Loucy (cell line): ENCODE results near the gene SDK1.

Source experiments
- CTCF ChIP-seq: fragments of 200-600 bp; sonication (generic); conservative IDR thresholded peaks from 2 replicates; pipeline ENCODE4 v1.5.1; 2014; ENCODE audit warnings: mild to moderate bottlenecking, antibody characterized with exemption, low read length
- EZH2phosphoT487 ChIP-seq: fragments of 200-600 bp; IDR thresholded peaks from 2 replicates; pipeline ENCODE4 v1.6.1; 2018; ENCODE audit warnings: antibody characterized with exemption, mild to moderate bottlenecking, moderate library complexity, borderline replicate concordance

- no peak for TF ChIP-seq CTCF
- no peak for TF ChIP-seq EZH2phosphoT487
Observed at GRCh38 chr7:4145576-4145975, 844.5 kb downstream of the SDK1 start.
